Measurements from ENCODE around the gene TMEM221.

Gene TMEM221

GRCh38 chr19:17448131-17448967 is at the start of gene TMEM221:
TMEM221 (minus strand) TSS chr19:17448668; CDS start chr19:17448462, 206 bp downstream.
- Mint-ChIP-seq H3K4me1 (peaks cover 20% of the 10 kb centered on the region), H3K4me3 (peak within 1 kb of the TSS; percentile 64), H3K27me3 (peaks cover 6% of the 10 kb centered on the region), H3K9me3 (no peaks in the 10 kb centered on the region), H3K36me3 (peaks cover under 1% of the 10 kb centered on the region), H3K27ac (no peak within 1 kb of the TSS)

DNA sequence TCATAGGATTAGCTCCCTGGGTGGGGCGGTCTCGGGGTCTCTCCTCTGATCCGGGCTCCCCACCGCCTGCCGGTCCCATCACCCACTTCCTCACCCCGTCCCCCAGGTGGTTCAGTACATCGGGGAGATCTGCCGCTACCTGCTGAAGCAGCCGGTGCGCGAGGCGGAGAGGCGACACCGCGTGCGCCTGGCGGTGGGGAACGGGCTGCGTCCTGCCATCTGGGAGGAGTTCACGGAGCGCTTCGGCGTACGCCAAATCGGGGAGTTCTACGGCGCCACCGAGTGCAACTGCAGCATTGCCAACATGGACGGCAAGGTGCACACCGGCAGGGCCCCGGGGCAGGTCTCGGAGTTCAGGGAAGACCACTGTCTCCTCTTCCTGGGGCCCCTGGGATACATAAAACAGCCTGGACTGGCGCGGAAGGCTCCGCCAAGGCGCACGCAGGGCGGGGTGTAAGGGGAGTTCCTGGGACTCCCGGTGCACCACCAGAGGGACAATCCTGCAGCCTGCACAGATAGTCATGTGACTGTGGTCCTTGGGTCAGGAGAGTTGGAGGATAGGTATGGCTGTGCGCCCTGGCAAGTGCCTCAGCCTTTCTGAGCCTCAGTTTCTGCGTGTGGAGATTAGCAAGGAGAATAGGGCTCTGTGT is 48.8 kb upstream of the TMEM221 start:
- H3K9me3 Mint-ChIP-seq, result no peaks in the 10 kb centered on the region
- H3K27me3 Mint-ChIP-seq, result no peaks in the 10 kb centered on the region
- H3K4me3 Mint-ChIP-seq, result no peak overlapping the region
- no peak overlapping the region for H3K27ac Mint-ChIP-seq
- H3K4me1 Mint-ChIP-seq, result peaks cover 17% of the 10 kb centered on the region
- no peaks in the 10 kb centered on the region for H3K36me3 Mint-ChIP-seq

DNA sequence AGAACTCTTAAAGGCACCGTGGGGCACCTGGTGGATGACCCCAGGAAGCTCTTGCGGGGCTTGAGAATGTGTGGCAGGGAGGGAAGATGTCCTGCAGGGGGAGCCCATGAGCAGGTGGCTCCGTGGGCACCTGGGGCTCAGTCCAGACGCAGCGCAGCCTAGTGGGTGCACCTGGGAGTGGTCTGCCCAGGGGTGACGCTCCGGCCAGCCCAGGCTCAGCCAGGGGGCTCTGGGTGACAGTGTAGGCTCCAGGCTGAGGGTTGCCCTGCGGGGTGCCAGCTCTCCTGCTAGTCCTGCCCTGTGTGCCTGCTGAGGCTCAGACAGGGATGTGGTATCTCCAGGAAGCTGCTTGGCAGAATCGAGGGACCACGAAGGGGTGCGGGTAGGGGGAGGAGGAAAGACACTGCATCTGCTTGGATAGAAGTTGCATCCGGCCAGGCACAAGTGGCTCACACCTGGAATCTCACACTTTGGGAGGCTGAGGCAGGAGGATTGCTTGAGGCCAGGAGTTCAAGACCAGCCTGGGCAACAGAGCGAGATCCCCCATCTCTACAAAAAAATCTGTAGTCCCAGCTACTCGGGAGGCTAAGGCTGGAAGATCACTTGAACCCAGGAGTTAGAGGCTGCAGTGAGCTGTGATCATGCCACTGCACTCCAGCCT is 48.0 kb upstream of the TMEM221 start:
- no peak overlapping the region for H3K27ac Mint-ChIP-seq
- H3K27me3 Mint-ChIP-seq, result no peaks in the 10 kb centered on the region
- no peak overlapping the region for H3K4me3 Mint-ChIP-seq
- no peaks in the 10 kb centered on the region for H3K9me3 Mint-ChIP-seq
- peaks cover 17% of the 10 kb centered on the region for H3K4me1 Mint-ChIP-seq
- H3K36me3 Mint-ChIP-seq, result no peaks in the 10 kb centered on the region

- Mint-ChIP-seq H3K36me3 (no peaks in the 10 kb centered on the region), H3K27me3 (no peaks in the 10 kb centered on the region), H3K4me3 (no peak overlapping the region), H3K4me1 (peaks cover 24% of the 10 kb centered on the region), H3K27ac (no peak overlapping the region), H3K9me3 (no peaks in the 10 kb centered on the region)
Observed at GRCh38 chr19:17495639-17496296, 47.3 kb upstream of the TMEM221 start.

DNA sequence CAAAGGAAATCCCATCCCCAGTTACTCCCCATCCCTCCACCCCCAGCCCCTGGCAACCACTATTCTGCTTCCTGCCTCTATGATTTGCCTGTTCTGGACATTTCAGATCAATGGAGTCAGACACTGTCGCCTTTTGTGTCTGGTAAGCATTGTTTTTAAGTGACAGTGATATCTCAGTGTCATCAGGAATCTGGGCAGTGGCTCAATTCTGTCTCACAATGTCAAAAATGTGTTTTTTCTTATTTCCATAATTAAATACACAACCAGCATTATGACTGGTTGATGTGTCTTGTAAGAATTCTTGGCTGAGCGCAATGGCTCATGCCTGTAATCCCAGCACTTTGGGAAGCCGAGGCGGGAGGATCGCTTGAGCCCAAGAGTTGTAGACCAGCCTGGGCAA is 42.8 kb upstream of the TMEM221 start:
- Mint-ChIP-seq H3K27ac (no peak overlapping the region), H3K9me3 (no peaks in the 10 kb centered on the region), H3K4me3 (no peak overlapping the region), H3K36me3 (no peaks in the 10 kb centered on the region), H3K27me3 (no peaks in the 10 kb centered on the region), H3K4me1 (peaks cover 48% of the 10 kb centered on the region)

GRCh38 chr19:17490411-17490810 is 41.9 kb upstream of the TMEM221 start:
- Mint-ChIP-seq H3K36me3 (no peaks in the 10 kb centered on the region), H3K27ac (no peak overlapping the region)

GRCh38 chr19:17489392-17490030 is 41.0 kb upstream of the TMEM221 start:
- H3K27me3 Mint-ChIP-seq, result no peaks in the 10 kb centered on the region
- peak overlapping the region; percentile 14 for H3K27ac Mint-ChIP-seq
- no peak overlapping the region for H3K4me3 Mint-ChIP-seq
- no peaks in the 10 kb centered on the region for H3K36me3 Mint-ChIP-seq
- peaks cover 40% of the 10 kb centered on the region for H3K4me1 Mint-ChIP-seq
- no peaks in the 10 kb centered on the region for H3K9me3 Mint-ChIP-seq

More at GRCh38 chr19:17490411-17490810, 41.9 kb upstream of the TMEM221 start:
- H3K9me3 Mint-ChIP-seq, result no peaks in the 10 kb centered on the region
- H3K27me3 Mint-ChIP-seq, result no peaks in the 10 kb centered on the region
- peaks cover 40% of the 10 kb centered on the region for H3K4me1 Mint-ChIP-seq
- H3K4me3 Mint-ChIP-seq, result no peak overlapping the region

- Mint-ChIP-seq H3K27me3 (no peaks in the 10 kb centered on the region), H3K36me3 (no peaks in the 10 kb centered on the region), H3K27ac (peak overlapping the region; percentile 85), H3K4me1 (peaks cover 40% of the 10 kb centered on the region), H3K4me3 (peak overlapping the region; percentile 55), H3K9me3 (no peaks in the 10 kb centered on the region)
Observed at GRCh38 chr19:17488593-17489391, 40.3 kb upstream of the TMEM221 start.

- H3K27ac Mint-ChIP-seq, result no peak overlapping the region
- H3K4me3 Mint-ChIP-seq, result no peak overlapping the region
- H3K27me3 Mint-ChIP-seq, result no peaks in the 10 kb centered on the region
- no peaks in the 10 kb centered on the region for H3K36me3 Mint-ChIP-seq
- peaks cover 40% of the 10 kb centered on the region for H3K4me1 Mint-ChIP-seq
- H3K9me3 Mint-ChIP-seq, result no peaks in the 10 kb centered on the region
Observed at GRCh38 chr19:17487284-17488121, 39.0 kb upstream of the TMEM221 start.

DNA sequence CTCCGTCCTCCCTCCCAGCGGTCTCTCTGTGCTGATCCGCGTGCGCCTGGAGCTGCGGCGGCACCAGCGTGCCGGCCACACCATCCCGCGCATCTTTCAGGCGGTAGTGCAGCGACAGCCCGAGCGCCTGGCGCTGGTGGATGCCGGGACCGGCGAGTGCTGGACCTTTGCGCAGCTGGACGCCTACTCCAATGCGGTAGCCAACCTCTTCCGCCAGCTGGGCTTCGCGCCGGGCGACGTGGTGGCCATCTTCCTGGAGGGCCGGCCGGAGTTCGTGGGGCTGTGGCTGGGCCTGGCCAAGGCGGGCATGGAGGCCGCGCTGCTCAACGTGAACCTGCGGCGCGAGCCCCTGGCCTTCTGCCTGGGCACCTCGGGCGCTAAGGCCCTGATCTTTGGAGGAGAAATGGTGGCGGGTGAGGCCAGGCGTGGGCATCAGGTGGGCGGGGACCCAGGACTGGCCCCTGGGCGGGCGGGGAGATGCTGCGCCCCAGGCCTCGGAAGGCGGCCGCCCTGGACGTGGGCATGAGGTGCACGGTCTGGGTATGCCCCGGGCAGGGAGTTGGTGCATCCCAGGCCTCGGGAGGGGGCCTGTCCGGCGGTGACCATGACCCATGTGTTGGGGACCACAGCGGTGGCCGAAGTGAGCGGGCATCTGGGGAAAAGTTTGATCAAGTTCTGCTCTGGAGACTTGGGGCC is 38.2 kb upstream of the TMEM221 start:
- Mint-ChIP-seq H3K36me3 (no peaks in the 10 kb centered on the region), H3K27me3 (no peaks in the 10 kb centered on the region), H3K4me3 (no peak overlapping the region), H3K27ac (no peak overlapping the region), H3K9me3 (no peaks in the 10 kb centered on the region), H3K4me1 (peaks cover 40% of the 10 kb centered on the region)

- Mint-ChIP-seq H3K4me1 (peaks cover 22% of the 10 kb centered on the region), H3K4me3 (no peak overlapping the region), H3K27ac (no peak overlapping the region), H3K36me3 (no peaks in the 10 kb centered on the region), H3K27me3 (no peaks in the 10 kb centered on the region), H3K9me3 (no peaks in the 10 kb centered on the region)
Observed at GRCh38 chr19:17484520-17485185, 36.2 kb upstream of the TMEM221 start.

- Mint-ChIP-seq H3K27me3 (no peaks in the 10 kb centered on the region), H3K27ac (no peak overlapping the region), H3K4me3 (no peak overlapping the region), H3K36me3 (no peaks in the 10 kb centered on the region), H3K9me3 (no peaks in the 10 kb centered on the region), H3K4me1 (peaks cover 12% of the 10 kb centered on the region)
Observed at GRCh38 chr19:17483605-17484002, 35.1 kb upstream of the TMEM221 start.

Data from activated naive CD4-positive, alpha-beta T cell treated with anti-CD3 and anti-CD28 coated beads, Interleukin-2, amount 50 U/mL, for 24 hours (primary cell).